K562 (cell line): ENCODE results near the gene FOSL1. TPM values are rescaled to one million over a fixed set of nuclear protein-coding genes. Genes with fewer than 3 reads are reported as not detected.

Source experiments
- CHCHD3 ChIP-seq: fragments of 250-450 bp; sonication (Bioruptor Pico); IDR thresholded peaks from 2 replicates; pipeline ENCODE4 v2.1.2; 2022; ENCODE audit warnings: mild to moderate bottlenecking
- HOXB6 ChIP-seq: fragments of 250-450 bp; sonication (Bioruptor Pico); IDR thresholded peaks from 2 replicates; pipeline ENCODE4 v1.5.1; 2022; ENCODE audit warnings: mild to moderate bottlenecking, borderline replicate concordance
- LARP7 ChIP-seq: fragments of 450-650 bp; IDR thresholded peaks from 2 replicates; pipeline ENCODE4 v1.6.1; 2016
- MITF ChIP-seq: IDR thresholded peaks from 2 replicates; pipeline ENCODE4 v1.6.1; 2014; ENCODE audit warnings: antibody characterized with exemption
- NCOA2 ChIP-seq, 2 experiments: fragments of 450-650 bp; IDR thresholded peaks; 2 replicates each; pipeline ENCODE4 v1.6.1; 2018; ENCODE audit warnings: mild to moderate bottlenecking in 2 of 2, moderate library complexity in 1 of 2; ENCODE audit not compliant: partially characterized antibody in 2 of 2
- NRF1 ChIP-seq, 2 experiments: fragments of 450-650 bp; IDR thresholded peaks in 1 of 2; conservative IDR thresholded peaks in 1 of 2; 2 replicates each; pipeline ENCODE4 v1.6.1; 2014; ENCODE audit warnings: mild to moderate bottlenecking in 2 of 2
- PHF8 ChIP-seq: fragments of 200-600 bp; sonication (generic); IDR thresholded peaks from 2 replicates; pipeline ENCODE4 v1.6.1; 2012; ENCODE audit warnings: mixed run types, mild to moderate bottlenecking, inconsistent platforms, low read length, moderate library complexity, borderline replicate concordance
- SAFB ChIP-seq: fragments of 200-400 bp; formaldehyde crosslinking; IDR thresholded peaks from 2 replicates; pipeline ENCODE4 v1.6.1; 2017; ENCODE audit warnings: low read depth, low read length, borderline replicate concordance
- SMAD3 ChIP-seq: fragments of 450-650 bp; formaldehyde crosslinking; conservative IDR thresholded peaks from 2 replicates; pipeline ENCODE4 v1.4.0; 2020; ENCODE audit warnings: mild to moderate bottlenecking
- SPI1 ChIP-seq: IDR thresholded peaks from 2 replicates; pipeline ENCODE4 v1.6.1; 2011; ENCODE audit warnings: low read depth, low read length, control low read depth, borderline replicate concordance
- TFAM ChIP-seq: fragments of 250-450 bp; sonication (Bioruptor Pico); conservative IDR thresholded peaks from 2 replicates; pipeline ENCODE4 v1.5.0; 2021; ENCODE audit warnings: mild to moderate bottlenecking, moderate library complexity
- VEZF1 ChIP-seq: fragments of 200-800 bp; sonication (Bioruptor generic); IDR thresholded peaks from 2 replicates; pipeline ENCODE4 v1.6.1; 2017; ENCODE audit warnings: missing genetic modification characterization, missing compliant biosample characterization
- ZBTB11 ChIP-seq, 3 experiments: fragments of 200-800 bp in 1 of 3; fragments of 250-450 bp in 1 of 3; fragments of 450-650 bp in 1 of 3; sonication (Bioruptor Pico) in 1 of 3; sonication (Bioruptor generic) in 1 of 3; formaldehyde crosslinking in 1 of 3; IDR thresholded peaks; 2 replicates each; pipeline versions ENCODE4 v1.6.1 to v1.8.0; 2016 to 2022; ENCODE audit warnings: mild to moderate bottlenecking in 2 of 3, missing genetic modification characterization in 2 of 3, missing compliant biosample characterization in 1 of 3, moderate library complexity in 1 of 3
- ZKSCAN3 ChIP-seq: fragments of 250-450 bp; sonication (Bioruptor Pico); IDR thresholded peaks from 2 replicates; pipeline ENCODE4 v1.4.0; 2020
- ZNF395 ChIP-seq: fragments of 200-800 bp; sonication (Bioruptor generic); IDR thresholded peaks from 2 replicates; pipeline ENCODE4 v1.6.1; 2017; ENCODE audit warnings: missing genetic modification characterization, missing compliant biosample characterization
- ZNF696 ChIP-seq: fragments of 250-450 bp; sonication (Bioruptor Pico); conservative IDR thresholded peaks from 2 replicates; pipeline ENCODE4 v1.4.0; 2020; ENCODE audit warnings: mild to moderate bottlenecking, moderate library complexity
- ZNF76 ChIP-seq: fragments of 250-450 bp; sonication (Bioruptor Pico); IDR thresholded peaks from 2 replicates; pipeline ENCODE4 v1.4.0; 2020; ENCODE audit warnings: mild to moderate bottlenecking, moderate library complexity, borderline replicate concordance
- polyA plus RNA-seq, 8 experiments: library from polyadenylated mRNA; depleted of rRNA in 4 of 8; stranded (reverse) in 5 of 8; unstranded in 3 of 8; fragments of >200 nt; fragmentation: Nextera tagmentation in 2 of 8; fragmentation: Illumina TruSeq in 1 of 8; extraction: Ambion mirVana in 2 of 8; extraction: Trizol in 1 of 8; gene quantifications; 2 replicates each; pipeline versions ENCODE4 v1.2.1 to v1.2.3, GENCODE V29; 2011 to 2014; ENCODE audit warnings: inconsistent platforms in 1 of 8, missing spikeins in 1 of 8
- total RNA-seq, 7 experiments: library from RNA; depleted of rRNA in 6 of 7; stranded (reverse); fragments of >200 nt in 6 of 7; fragmentation: Illumina TruSeq in 2 of 7; extraction: Trizol in 2 of 7; gene quantifications; 2 replicates each; pipeline versions ENCODE4 v1.2.1 to v1.2.3, GENCODE V29; 2011 to 2021; ENCODE audit warnings: low replicate concordance in 1 of 7

The FOSL1 gene
- total and polyA plus RNA-seq, 9 of the 15 experiments (the other 6 are each of a cell fraction or from before 2014, with no cell fraction given) = 3.5 to 39.6 (median 10.0) TPM

- TF ChIP-seq ZNF76 (CRISPR knock-in tag) (no peak), LARP7 (no peak), NCOA2 (IDR thresholded peaks at IDR 0.05; ENCODE audit: partially characterized antibody in 2 of 2) (no peak), HOXB6 (no peak), VEZF1 (CRISPR knock-in tag) (peak; percentile 75), ZKSCAN3 (CRISPR knock-in tag) (no peak), SPI1 (no peak), PHF8 (peak; percentile 62; the same call in 1 of the 2 replicates), TFAM (CRISPR knock-in tag) (no peak), SAFB (peak; percentile 91), ZNF395 (peak; percentile 68), MITF (0 out of 2 replicates have a peak, but pooled peaks have one; percentile 29), ZBTB11 (CRISPR knock-in tag; IDR thresholded peaks at IDR 0.05) (no peak), ZNF696 (CRISPR knock-in tag) (no peak), CHCHD3 (CRISPR knock-in tag) (no peak; the same call in 1 of the 2 replicates), SMAD3 (CRISPR knock-in tag) (no peak), NRF1 (conservative IDR thresholded peaks at IDR 0.05 in 1 of 2, IDR thresholded peaks at IDR 0.05 in 1 of 2) (peak; percentile 75 to 81)
These were observed at the start of gene FOSL1 (continued) for GRCh38 chr11:65900125-65900898.
